Measurements from ENCODE around the gene UVRAG. TPM values are rescaled to one million over a fixed set of nuclear protein-coding genes. Genes with fewer than 3 reads are reported as not detected.

The UVRAG gene
- total and polyA plus RNA-seq, 2 donors: 16.4 to 36.6 TPM

- DNase-seq (ENCODE audit: extremely low spot score): no peak
- WGBS: 57% methylated on average over 10 of the region's 10 CpGs
- Histone ChIP-seq H3K4me1 (ENCODE audit: insufficient read depth) (no peaks in the 10 kb centered on the region), H3K36me3 (ENCODE audit: insufficient read depth) (no peaks in the 10 kb centered on the region), H3K4me3 (ENCODE audit: low read depth, low read length) (no peak overlapping the region), H3K27ac (ENCODE audit: low read depth) (no peak overlapping the region)
These were observed 370.5 kb downstream of the UVRAG start for GRCh38 chr11:76185511-76185910.

GRCh38 chr11:76185931-76186401 lies 371.0 kb downstream of the UVRAG start:
- 20% methylated on average over 15 of the region's 15 CpGs for WGBS
- Histone ChIP-seq H3K4me1 (ENCODE audit: insufficient read depth) (no peaks in the 10 kb centered on the region), H3K4me3 (ENCODE audit: low read depth, low read length) (no peak overlapping the region), H3K27ac (ENCODE audit: low read depth) (no peak overlapping the region), H3K36me3 (ENCODE audit: insufficient read depth) (no peaks in the 10 kb centered on the region)
- DNase-seq (ENCODE audit: extremely low spot score): no peak

- Histone ChIP-seq H3K27ac (ENCODE audit: low read depth) (no peak overlapping the region), H3K4me1 (ENCODE audit: insufficient read depth) (no peaks in the 10 kb centered on the region), H3K4me3 (ENCODE audit: low read depth, low read length) (no peak overlapping the region), H3K36me3 (ENCODE audit: insufficient read depth) (no peaks in the 10 kb centered on the region)
- 90% methylated on average over 21 of the region's 21 CpGs for WGBS
- no peak for DNase-seq (ENCODE audit: extremely low spot score)
These were observed 371.8 kb downstream of the UVRAG start for GRCh38 chr11:76186776-76187279.

- no peak for DNase-seq (ENCODE audit: extremely low spot score)
- Histone ChIP-seq H3K4me3 (ENCODE audit: low read depth, low read length) (no peak overlapping the region), H3K27ac (ENCODE audit: low read depth) (no peak overlapping the region), H3K4me1 (ENCODE audit: insufficient read depth) (no peaks in the 10 kb centered on the region), H3K36me3 (ENCODE audit: insufficient read depth) (no peaks in the 10 kb centered on the region)
- WGBS: 95% methylated on average over 4 of the region's 4 CpGs
These were observed 373.9 kb downstream of the UVRAG start for GRCh38 chr11:76188873-76189272.

- Histone ChIP-seq H3K27ac (ENCODE audit: low read depth) (no peak overlapping the region), H3K4me1 (ENCODE audit: insufficient read depth) (no peaks in the 10 kb centered on the region), H3K36me3 (ENCODE audit: insufficient read depth) (no peaks in the 10 kb centered on the region), H3K4me3 (ENCODE audit: low read depth, low read length) (no peak overlapping the region)
- DNase-seq (ENCODE audit: extremely low spot score): no peak
- 74% methylated on average over 6 of the region's 6 CpGs for WGBS
These were observed 374.7 kb downstream of the UVRAG start for GRCh38 chr11:76189682-76190081.

- no peak for DNase-seq (ENCODE audit: extremely low spot score)
- Histone ChIP-seq H3K36me3 (ENCODE audit: insufficient read depth) (no peaks in the 10 kb centered on the region), H3K27ac (ENCODE audit: low read depth) (no peak overlapping the region), H3K4me3 (ENCODE audit: low read depth, low read length) (no peak overlapping the region), H3K4me1 (ENCODE audit: insufficient read depth) (no peaks in the 10 kb centered on the region)
- 29% methylated on average over 7 of the region's 7 CpGs for WGBS
These were observed 375.4 kb downstream of the UVRAG start for GRCh38 chr11:76190376-76190775.

Small RNA genes within 50 kb of the gene (small RNA-seq; reads per million reads assigned to genes)
- not detected for gene RF00019
- gene RNA5SP344: not detected

Other genes with a start within 250 kb of the UVRAG start
- gene MAP6, start 146.2 kb upstream of the UVRAG start, total RNA-seq: 5.6 TPM
- 8.0 TPM for gene MAP6, start 146.2 kb upstream of the UVRAG start, polyA plus RNA-seq
- 2.2 TPM for gene MOGAT2, start 97.4 kb upstream of the UVRAG start, total RNA-seq
- gene MOGAT2, start 97.4 kb upstream of the UVRAG start, polyA plus RNA-seq: 1.2 TPM
- gene DGAT2, start 46.4 kb upstream of the UVRAG start, total RNA-seq: 9.5 TPM
- gene DGAT2, start 46.4 kb upstream of the UVRAG start, polyA plus RNA-seq: 19.4 TPM